Lung (tissue), 12 donors: ENCODE measurements around the gene CNEP1R1. TPM values are rescaled to one million over a fixed set of nuclear protein-coding genes. Genes with fewer than 3 reads are reported as not detected.

Experiments
- ATAC-seq: fragments of 200-7000 bp; cut with Tn5 transposase; one replicate; pipeline ENCODE4 v1.9.1; 2020; ENCODE audit warnings: moderate number of reproducible peaks; ENCODE audit not compliant: insufficient read depth, low FRiP score
- DNase-seq, 3 donors: peaks; one replicate each; pipeline ENCODE4 v3.0.0-alpha.2; 2013 to 2017
- H3K27ac ChIP-seq, 2 donors: one replicate each; pipeline ENCODE4 v1.5.1; 2013; ENCODE audit warnings: mild to moderate bottlenecking in 2 of 2, moderate library complexity in 2 of 2, control low read depth in 1 of 2, inconsistent platforms in 1 of 2, low read depth in 1 of 2, low read length in 1 of 2
- H3K27me3 ChIP-seq, 3 donors: one replicate each; pipeline ENCODE4 v1.5.1; 2013; ENCODE audit warnings: low read length in 2 of 3; ENCODE audit not compliant: control insufficient read depth in 3 of 3, insufficient read depth in 3 of 3
- H3K36me3 ChIP-seq, 4 donors: one replicate each; pipeline ENCODE4 v1.5.1; 2013; ENCODE audit warnings: low read length in 4 of 4, mild to moderate bottlenecking in 1 of 4, moderate library complexity in 1 of 4; ENCODE audit not compliant: control insufficient read depth in 4 of 4, insufficient read depth in 4 of 4
- H3K4me1 ChIP-seq, 5 donors: one replicate each; pipeline ENCODE4 v1.5.1; 2013; ENCODE audit warnings: low read length in 5 of 5, mild to moderate bottlenecking in 2 of 5, moderate library complexity in 1 of 5; ENCODE audit not compliant: control insufficient read depth in 5 of 5, insufficient read depth in 5 of 5
- H3K4me3 ChIP-seq: one replicate; pipeline ENCODE4 v1.5.1; 2013; ENCODE audit warnings: mild to moderate bottlenecking, control low read depth, moderate library complexity
- H3K9ac ChIP-seq, 2 donors: one replicate each; pipeline ENCODE4 v1.5.1; 2013; ENCODE audit warnings: low read length in 2 of 2, control low read depth in 1 of 2; ENCODE audit not compliant: insufficient read depth in 1 of 2
- H3K9me3 ChIP-seq, 4 donors: one replicate each; pipeline ENCODE4 v1.5.1; 2013; ENCODE audit warnings: low read length in 3 of 4, mild to moderate bottlenecking in 1 of 4, moderate library complexity in 1 of 4; ENCODE audit not compliant: control insufficient read depth in 4 of 4, insufficient read depth in 3 of 4
- WGBS, 2 donors: extraction: QIAGEN DNeasy Blood & Tissue Kit; methylation state at CpG; one replicate each; pipeline ENCODE4 v1.1.7; 2013; 5-methylcytosine and 5-hydroxymethylcytosine counted together
- polyA plus RNA-seq, 2 donors: library from polyadenylated mRNA; stranded (reverse); fragments of 200-250 nt; gene quantifications; one replicate each; pipeline ENCODE4 v1.2.1, GENCODE V29; 2013
- total RNA-seq, 2 donors: library from RNA; depleted of rRNA in 1 of 2; stranded (reverse); fragments of >200 nt in 1 of 2; gene quantifications; one replicate each; pipeline ENCODE4 v1.2.1, GENCODE V29; 2014 to 2021
- TF ChIP-seq, protein P1 (sequence below): IDR thresholded peaks from 2 replicates; pipeline ENCODE4 v1.5.1; 2012; ENCODE audit warnings: mild to moderate bottlenecking; ENCODE audit errors: control extremely low read depth, extremely low read depth
- donor health status: control.
- donor health status: control.
- donor health status: Bipolar disorder and iron deficiency.
- donor health status: healthy.
- donor health status: DM: yes; HTN: yes; CAD: no.

The CNEP1R1 gene
- total and polyA plus RNA-seq, 4 donors = 13.8 to 23.2 (median 17.4) TPM

DNA sequence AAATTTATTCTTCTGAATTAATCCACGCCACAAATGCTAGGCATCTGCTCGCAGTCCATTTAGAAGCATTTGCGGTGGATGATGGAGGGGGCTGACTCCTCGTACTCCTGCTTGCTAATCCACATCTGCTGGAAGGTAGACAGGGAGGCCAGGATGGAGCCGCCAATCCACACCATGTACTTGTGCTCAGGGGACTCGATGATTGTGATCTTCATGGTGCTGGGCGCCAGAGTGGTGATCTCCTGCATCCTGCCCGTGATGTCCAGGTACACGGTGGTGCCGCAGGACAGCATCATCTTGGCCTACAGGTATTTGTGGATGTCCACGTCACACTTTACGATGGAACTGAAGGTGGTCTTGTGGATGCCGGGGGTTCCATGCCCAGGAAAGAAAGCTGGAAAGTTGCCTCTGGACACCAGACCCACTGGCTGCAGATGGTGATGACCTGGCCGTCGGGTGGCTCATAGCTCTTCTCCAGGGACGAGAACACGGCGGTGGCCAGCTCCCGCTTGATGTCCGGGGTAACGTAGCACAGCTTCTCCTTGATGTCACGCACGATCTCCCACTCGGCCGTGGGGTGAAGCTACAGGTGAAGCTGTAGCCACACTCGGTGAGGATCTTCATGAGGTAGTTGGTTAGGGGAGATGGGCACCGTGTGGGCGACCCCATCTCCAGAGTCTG is 33.2 kb downstream of the CNEP1R1 start:
- ATAC-seq (no peak), DNase-seq (no peak)
- Histone ChIP-seq H3K4me3 (no peak overlapping the region), H3K36me3 (no peaks in the 10 kb centered on the region), H3K27ac (no peak overlapping the region), H3K27me3 (no peaks in the 10 kb centered on the region), H3K9me3 (peaks cover 0 to 7% (median 5%) of the 10 kb centered on the region in 4 donors), H3K9ac (no peak overlapping the region), H3K4me1 (no peaks in the 10 kb centered on the region)
- 93 to 97% methylated on average over 28 of the region's 28 CpGs for whole genome bisulfite sequencing, 2 donors
- TF ChIP-seq, protein P1, sequence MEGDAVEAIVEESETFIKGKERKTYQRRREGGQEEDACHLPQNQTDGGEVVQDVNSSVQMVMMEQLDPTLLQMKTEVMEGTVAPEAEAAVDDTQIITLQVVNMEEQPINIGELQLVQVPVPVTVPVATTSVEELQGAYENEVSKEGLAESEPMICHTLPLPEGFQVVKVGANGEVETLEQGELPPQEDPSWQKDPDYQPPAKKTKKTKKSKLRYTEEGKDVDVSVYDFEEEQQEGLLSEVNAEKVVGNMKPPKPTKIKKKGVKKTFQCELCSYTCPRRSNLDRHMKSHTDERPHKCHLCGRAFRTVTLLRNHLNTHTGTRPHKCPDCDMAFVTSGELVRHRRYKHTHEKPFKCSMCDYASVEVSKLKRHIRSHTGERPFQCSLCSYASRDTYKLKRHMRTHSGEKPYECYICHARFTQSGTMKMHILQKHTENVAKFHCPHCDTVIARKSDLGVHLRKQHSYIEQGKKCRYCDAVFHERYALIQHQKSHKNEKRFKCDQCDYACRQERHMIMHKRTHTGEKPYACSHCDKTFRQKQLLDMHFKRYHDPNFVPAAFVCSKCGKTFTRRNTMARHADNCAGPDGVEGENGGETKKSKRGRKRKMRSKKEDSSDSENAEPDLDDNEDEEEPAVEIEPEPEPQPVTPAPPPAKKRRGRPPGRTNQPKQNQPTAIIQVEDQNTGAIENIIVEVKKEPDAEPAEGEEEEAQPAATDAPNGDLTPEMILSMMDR = no peak

DNA sequence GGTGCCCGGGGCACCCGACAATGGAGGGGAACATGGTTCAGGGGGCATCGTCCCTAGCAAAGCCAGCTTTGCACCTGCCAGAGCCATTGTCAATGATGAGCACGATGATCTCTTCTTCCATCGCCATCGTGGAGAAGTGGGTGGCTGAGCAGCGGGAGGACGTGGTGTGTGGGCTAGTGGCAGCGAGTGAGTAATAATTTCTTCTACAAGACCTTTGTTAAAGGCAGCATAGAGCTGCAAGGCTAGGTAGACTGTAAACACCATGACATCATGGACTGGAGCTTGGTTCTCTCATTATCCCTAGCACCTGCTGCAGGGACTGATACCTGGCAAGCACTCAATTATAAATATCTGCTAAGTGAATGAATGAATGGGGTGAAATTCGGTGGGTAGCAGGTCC is 34.1 kb downstream of the CNEP1R1 start:
- 88 to 90% methylated on average over 10 of the region's 10 CpGs for WGBS, 2 donors
- no peak overlapping the region for H3K9ac ChIP-seq
- H3K4me3 ChIP-seq = no peak overlapping the region
- DNase-seq = no peak
- H3K9me3 ChIP-seq = peaks cover 0 to 7% (median 5%) of the 10 kb centered on the region in 4 donors
- H3K36me3 ChIP-seq = no peaks in the 10 kb centered on the region
- H3K4me1 ChIP-seq = no peaks in the 10 kb centered on the region
- TF ChIP-seq, protein P1 = no peak
- no peak for ATAC-seq
- H3K27me3 ChIP-seq = no peaks in the 10 kb centered on the region
- H3K27ac ChIP-seq = no peak overlapping the region

DNA sequence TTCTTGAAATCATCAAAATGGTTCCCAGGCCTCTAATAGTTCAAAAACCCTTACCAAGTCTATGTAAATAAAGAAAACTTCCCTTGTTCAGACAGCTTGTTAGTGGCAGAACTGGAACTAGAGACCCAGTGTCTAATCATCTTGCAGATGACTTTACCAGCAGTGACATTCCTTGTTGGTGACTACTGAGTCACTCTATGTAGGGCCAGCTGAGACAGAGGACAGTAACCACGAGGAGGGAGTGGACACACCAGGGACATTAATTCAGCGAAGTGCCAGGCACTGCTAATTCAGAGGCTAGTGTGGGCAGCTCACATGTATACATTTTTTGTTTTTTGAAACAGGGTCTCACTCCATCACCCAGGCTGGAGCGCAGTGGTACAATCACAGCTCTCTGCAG is 34.6 kb downstream of the CNEP1R1 start:
- Histone ChIP-seq H3K9ac (no peak overlapping the region), H3K9me3 (peaks cover 0 to 7% (median 5%) of the 10 kb centered on the region in 4 donors), H3K27me3 (no peaks in the 10 kb centered on the region), H3K27ac (no peak overlapping the region), H3K4me3 (no peak overlapping the region), H3K4me1 (no peaks in the 10 kb centered on the region), H3K36me3 (no peaks in the 10 kb centered on the region)
- 71 to 92% methylated on average over 3 of the region's 3 CpGs for WGBS, 2 donors
- DNase-seq = no peak
- TF ChIP-seq, protein P1 = no peak
- no peak for ATAC-seq

DNA sequence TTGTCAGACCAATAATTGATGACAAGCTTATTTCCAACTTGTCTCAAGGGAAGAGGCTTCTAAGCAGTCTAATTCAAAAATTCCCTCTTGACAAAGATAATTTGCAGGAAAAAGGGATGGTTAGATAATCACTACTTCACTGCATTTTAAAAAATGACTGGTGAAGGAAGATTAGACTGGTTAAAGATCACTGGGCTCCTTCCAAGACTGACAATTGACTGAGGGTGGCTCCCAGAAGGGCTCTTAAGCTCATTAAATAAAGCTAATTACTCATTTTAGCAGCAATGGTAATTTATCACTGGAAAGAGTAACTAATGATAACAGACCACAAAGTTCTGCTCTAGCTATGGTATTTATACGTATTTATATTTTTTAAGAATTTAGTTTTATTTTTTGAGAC is 36.3 kb downstream of the CNEP1R1 start:
- WGBS, 2 donors = 54 to 93% methylated on average over 1 of the region's 1 CpG
- ATAC-seq = no peak

More for the DNA sequence above, 36.3 kb downstream of the CNEP1R1 start:
- no peak for DNase-seq
- Histone ChIP-seq H3K27me3 (no peaks in the 10 kb centered on the region), H3K4me1 (peaks cover 0 to under 1% (median 0%) of the 10 kb centered on the region in 5 donors), H3K9me3 (peaks cover 0 to 3% (median 1%) of the 10 kb centered on the region in 4 donors), H3K4me3 (no peak overlapping the region), H3K27ac (no peak overlapping the region), H3K36me3 (no peaks in the 10 kb centered on the region), H3K9ac (no peak overlapping the region)
- TF ChIP-seq, protein P1 = no peak
